ENCODE results near the gene LEMD1. TPM values are rescaled to one million over a fixed set of nuclear protein-coding genes. Genes with fewer than 3 reads are reported as not detected.

LEMD1 gene
- total RNA-seq, 1 experiment from 2014 or later = 16.7 TPM

GRCh38 chr1:205438213-205439158, 16.6 kb upstream of the LEMD1 start:
- no peaks in the 10 kb centered on the region for H3K9me2 ChIP-seq (ENCODE audit: insufficient read depth)
- H3K4me2 ChIP-seq = no peak overlapping the region
- H3K27ac ChIP-seq = no peak overlapping the region
- H4K20me1 ChIP-seq (ENCODE audit: insufficient read depth) = peaks cover 6% of the 10 kb centered on the region; the same call in 1 of the 2 replicates
- no peak overlapping the region for H3K4me3 ChIP-seq
- CTCF ChIA-PET = no interaction called here
- peak in 1 of 2 experiments; percentile 31 for DNase-seq
- 0 out of 2 replicates have a peak, but pooled peaks cover 2% of the 10 kb centered on the region for H3K79me2 ChIP-seq (ENCODE audit: low read depth)
- no peaks in the 10 kb centered on the region for H3K9me3 ChIP-seq (ENCODE audit: insufficient read depth, low read depth)
- no peaks in the 10 kb centered on the region for H3K36me3 ChIP-seq (ENCODE audit: low read depth)
- peaks cover 36% of the 10 kb centered on the region for H3K4me1 ChIP-seq (replicated peaks; ENCODE audit: insufficient read depth)
- intact Hi-C loops (cut with micrococcal nuclease; ENCODE audit: unreplicated experiment) = no loop called here
- no TSS peak for BruUV-seq (replicated peaks)
- no peaks in the 10 kb centered on the region for H3K27me3 ChIP-seq (ENCODE audit: insufficient read depth, low read depth)
- no peak overlapping the region for H2AFZ ChIP-seq
- TF ChIP-seq CTCF (conservative IDR thresholded peaks at IDR 0.05) (no peak), EZH2 (IDR thresholded peaks at IDR 0.05; ENCODE audit: low read depth) (no peak)
- POLR2A ChIA-PET (ENCODE audit: unreplicated experiment) = interaction anchor here (0.7 kb wide), 1 partner anchor 38 kb away, joined by 6 read pairs; no protein-coding TSS in a partner anchor
- H3F3A ChIP-seq (ENCODE audit: insufficient read depth, low read depth) = peaks cover 33% of the 10 kb centered on the region

- CTCF ChIA-PET = no interaction called here
- intact Hi-C loops (cut with micrococcal nuclease; ENCODE audit: unreplicated experiment) = no loop called here
- Histone ChIP-seq H3K27me3 (ENCODE audit: insufficient read depth, low read depth) (no peaks in the 10 kb centered on the region), H3K9me2 (ENCODE audit: insufficient read depth) (no peaks in the 10 kb centered on the region), H2AFZ (no peak overlapping the region), H3K4me3 (no peak overlapping the region), H3K27ac (no peak overlapping the region), H3F3A (ENCODE audit: insufficient read depth, low read depth) (peaks cover 24% of the 10 kb centered on the region), H3K9me3 (ENCODE audit: insufficient read depth, low read depth) (no peaks in the 10 kb centered on the region), H3K36me3 (ENCODE audit: low read depth) (no peaks in the 10 kb centered on the region), H3K79me2 (ENCODE audit: low read depth) (no peaks in the 10 kb centered on the region), H3K4me2 (no peak overlapping the region), H4K20me1 (ENCODE audit: insufficient read depth) (peaks cover 6% of the 10 kb centered on the region; the same call in 1 of the 2 replicates), H3K4me1 (replicated peaks; ENCODE audit: insufficient read depth) (peaks cover 26% of the 10 kb centered on the region)
- BruUV-seq (replicated peaks) = no TSS peak
- DNase-seq = no peak
- no peak for TF ChIP-seq EZH2 (IDR thresholded peaks at IDR 0.05; ENCODE audit: low read depth)
- no peak for TF ChIP-seq CTCF (conservative IDR thresholded peaks at IDR 0.05)
- POLR2A ChIA-PET (ENCODE audit: unreplicated experiment) = interaction anchor here (0.6 kb wide), 1 partner anchor 195 kb away, joined by 3 read pairs; no protein-coding TSS in a partner anchor
Observed at GRCh38 chr1:205437570-205437969, 15.7 kb upstream of the LEMD1 start.

- no peak overlapping the region for H3K4me3 ChIP-seq
- no peaks in the 10 kb centered on the region for H3K27me3 ChIP-seq (ENCODE audit: insufficient read depth, low read depth)
- CTCF ChIA-PET = no interaction called here
- H3K27ac ChIP-seq = no peak overlapping the region
- H3F3A ChIP-seq (ENCODE audit: insufficient read depth, low read depth) = peaks cover 17% of the 10 kb centered on the region
- H3K36me3 ChIP-seq (ENCODE audit: low read depth) = no peaks in the 10 kb centered on the region
- peaks cover 20% of the 10 kb centered on the region for H3K4me1 ChIP-seq (replicated peaks; ENCODE audit: insufficient read depth)
- H3K9me2 ChIP-seq (ENCODE audit: insufficient read depth) = no peaks in the 10 kb centered on the region
- DNase-seq = no peak
- H4K20me1 ChIP-seq (ENCODE audit: insufficient read depth) = 0 out of 2 replicates have a peak, but pooled peaks cover under 1% of the 10 kb centered on the region
- intact Hi-C loops (cut with micrococcal nuclease; ENCODE audit: unreplicated experiment) = no loop called here
- BruUV-seq (replicated peaks) = no TSS peak
- POLR2A ChIA-PET (ENCODE audit: unreplicated experiment) = interaction anchor here (0.6 kb wide), 1 partner anchor 196 kb away, joined by 3 read pairs; no protein-coding TSS in a partner anchor
- no peak overlapping the region for H2AFZ ChIP-seq
- H3K4me2 ChIP-seq = no peak overlapping the region
- TF ChIP-seq CTCF (conservative IDR thresholded peaks at IDR 0.05) (no peak), EZH2 (IDR thresholded peaks at IDR 0.05; ENCODE audit: low read depth) (no peak)
- H3K9me3 ChIP-seq (ENCODE audit: insufficient read depth, low read depth) = no peaks in the 10 kb centered on the region
- H3K79me2 ChIP-seq (ENCODE audit: low read depth) = no peaks in the 10 kb centered on the region
Observed at GRCh38 chr1:205436776-205437410, 15.0 kb upstream of the LEMD1 start.

Data from PC-9 (cell line).